GM21515 (cell line): Measurements from ENCODE around the gene FBLN2.

Experiments used
- ATAC-seq: cut with Tn5 transposase; IDR thresholded peaks from one replicate; pipeline ENCODE4 v1.9.1; 2021; ENCODE audit not compliant: unreplicated experiment

The FBLN2 gene

GRCh38 chr3:13638927-13639326 lies 90.0 kb downstream of the FBLN2 start:
- ATAC-seq: no peak

- ATAC-seq: no peak
Observed at GRCh38 chr3:13642597-13642996, 93.7 kb downstream of the FBLN2 start.

GRCh38 chr3:13644341-13645117 lies 95.6 kb downstream of the FBLN2 start:
- ATAC-seq: no peak

- ATAC-seq: no peak
Observed at GRCh38 chr3:13645801-13646637, 97.1 kb downstream of the FBLN2 start.

- ATAC-seq: no peak
Observed at GRCh38 chr3:13647298-13648059, 98.6 kb downstream of the FBLN2 start.

- ATAC-seq: no peak
Observed at GRCh38 chr3:13648060-13649001, 99.4 kb downstream of the FBLN2 start.

GRCh38 chr3:13650210-13651056 lies 101.5 kb downstream of the FBLN2 start:
- ATAC-seq: peak; percentile 58

- ATAC-seq: no peak
Observed at GRCh38 chr3:13651057-13651400, 102.1 kb downstream of the FBLN2 start.

GRCh38 chr3:13651775-13652428 lies 103.0 kb downstream of the FBLN2 start:
- ATAC-seq: no peak

GRCh38 chr3:13652728-13653127 lies 103.8 kb downstream of the FBLN2 start:
- ATAC-seq: no peak

GRCh38 chr3:13653631-13654279 lies 104.8 kb downstream of the FBLN2 start:
- ATAC-seq: no peak

GRCh38 chr3:13654330-13655060 lies 105.6 kb downstream of the FBLN2 start:
- ATAC-seq: no peak

- no peak for ATAC-seq
Observed at GRCh38 chr3:13655061-13655913, 106.4 kb downstream of the FBLN2 start.

- ATAC-seq: no peak
Observed at GRCh38 chr3:13656584-13657301, 107.8 kb downstream of the FBLN2 start.

- peak; percentile 54 for ATAC-seq
Observed at GRCh38 chr3:13657660-13658435, 108.9 kb downstream of the FBLN2 start.

- ATAC-seq: no peak
Observed at GRCh38 chr3:13658681-13659080, 109.8 kb downstream of the FBLN2 start.
